GM12878 (cell line): Measurements from ENCODE around the gene CDK5R1. TPM values are rescaled to one million over a fixed set of nuclear protein-coding genes. Genes with fewer than 3 reads are reported as not detected.

Experiments
- ATF7 ChIP-seq: fragments of 450-650 bp; IDR thresholded peaks from 2 replicates; pipeline ENCODE4 v1.6.1; 2016; ENCODE audit warnings: low read depth, mild to moderate bottlenecking
- BCLAF1 ChIP-seq: fragments of 450-650 bp; IDR thresholded peaks from 2 replicates; pipeline ENCODE4 v1.6.1; 2017; ENCODE audit warnings: antibody characterized with exemption, mild to moderate bottlenecking, moderate library complexity
- BMI1 ChIP-seq: fragments of 450-650 bp; IDR thresholded peaks from 2 replicates; pipeline ENCODE4 v1.6.1; 2016; ENCODE audit warnings: mild to moderate bottlenecking, moderate library complexity, borderline replicate concordance
- KDM1A ChIP-seq: fragments of 200-600 bp; sonication (generic); IDR thresholded peaks from 2 replicates; pipeline ENCODE4 v1.6.1; 2016; ENCODE audit warnings: borderline replicate concordance
- MTA3 ChIP-seq: IDR thresholded peaks from 2 replicates; pipeline ENCODE4 v1.6.1; 2012; ENCODE audit warnings: low read length, inconsistent platforms, borderline replicate concordance
- POLR2AphosphoS5 ChIP-seq: IDR thresholded peaks from 2 replicates; pipeline ENCODE4 v1.6.1; 2011; ENCODE audit warnings: mild to moderate bottlenecking, low read length, inconsistent platforms
- RB1 ChIP-seq: fragments of 450-650 bp; formaldehyde crosslinking; IDR thresholded peaks from 2 replicates; pipeline ENCODE4 v1.6.1; 2017; ENCODE audit warnings: mild to moderate bottlenecking, borderline replicate concordance
- ZBTB4 ChIP-seq: fragments of 450-650 bp; formaldehyde crosslinking; IDR thresholded peaks from 2 replicates; pipeline ENCODE4 v1.4.0; 2022; ENCODE audit warnings: mild to moderate bottlenecking, moderate library complexity
- ZSCAN29 ChIP-seq: fragments of 450-650 bp; IDR thresholded peaks from 2 replicates; pipeline ENCODE4 v1.6.1; 2017; ENCODE audit warnings: mild to moderate bottlenecking, moderate library complexity
- polyA plus RNA-seq, 11 experiments: library from polyadenylated mRNA; depleted of rRNA in 4 of 11; unstranded in 6 of 11; stranded (reverse) in 5 of 11; fragments of >200 nt; fragmentation: Nextera tagmentation in 4 of 11; fragmentation: Illumina TruSeq in 1 of 11; extraction: Ambion mirVana in 4 of 11; extraction: Trizol in 1 of 11; gene quantifications; 1 replicate in 1 of 11; 2 replicates in 10 of 11; pipeline versions ENCODE4 v1.2.1 to v1.2.3, GENCODE V29; 2011 to 2016; ENCODE audit warnings: inconsistent platforms in 2 of 11, missing spikeins in 2 of 11, low read depth in 1 of 11
- total RNA-seq, 4 experiments: library from RNA; depleted of rRNA in 3 of 4; stranded (reverse); fragments of >200 nt in 3 of 4; fragmentation: Illumina TruSeq in 1 of 4; extraction: Trizol in 1 of 4; gene quantifications; 2 replicates each; pipeline versions ENCODE4 v1.2.1 to v1.2.3, GENCODE V29; 2013 to 2021

The CDK5R1 gene
- total and polyA plus RNA-seq, 10 of the 15 experiments (the other 5 are each of a cell fraction or from before 2014, with no cell fraction given): 1.1 to 28.3 (median 12.2) TPM

GRCh38 chr17:32510466-32510865 lies 23.7 kb downstream of the CDK5R1 start (continued):
- TF ChIP-seq BCLAF1 (no peak), ATF7 (no peak), MTA3 (no peak), KDM1A (no peak), POLR2AphosphoS5 (no peak), RB1 (no peak), BMI1 (no peak), ZBTB4 (CRISPR knock-in tag) (no peak), ZSCAN29 (no peak)
